HG03469 (cell line): ENCODE data around the gene GNAI2.
A peak's percentile ranks its signal among the peaks of the same experiment; 100 is the strongest.
"Not testable (repeated sequence)": the region's sequence is repeated elsewhere in the genome, so short reads cannot be mapped to it uniquely, and the experiment has no call there.

Experiments used
- ATAC-seq: cut with Tn5 transposase; IDR thresholded peaks from one replicate; pipeline ENCODE4 v1.9.1; 2021; ENCODE audit warnings: mild to moderate bottlenecking, moderate library complexity, moderate number of reproducible peaks; ENCODE audit not compliant: unreplicated experiment

GNAI2 gene

DNA sequence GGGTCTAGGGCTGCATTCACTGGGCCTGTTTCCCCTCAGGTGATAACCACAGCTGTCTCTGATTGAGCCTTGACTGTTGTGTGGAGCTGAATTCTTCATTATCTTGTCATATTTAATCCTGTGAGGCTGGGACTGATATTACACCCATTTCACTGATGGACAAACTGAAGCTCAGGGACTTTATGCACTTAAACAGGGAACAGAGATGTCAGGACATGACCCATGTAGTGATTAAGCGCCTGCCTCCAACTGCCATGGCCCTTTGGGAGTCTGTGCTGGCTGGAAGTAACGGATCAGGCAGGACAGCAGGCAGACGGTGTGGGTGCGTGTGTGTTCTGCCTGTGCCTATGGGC, 7.5 kb downstream of the GNAI2 start:
- ATAC-seq = no peak

DNA sequence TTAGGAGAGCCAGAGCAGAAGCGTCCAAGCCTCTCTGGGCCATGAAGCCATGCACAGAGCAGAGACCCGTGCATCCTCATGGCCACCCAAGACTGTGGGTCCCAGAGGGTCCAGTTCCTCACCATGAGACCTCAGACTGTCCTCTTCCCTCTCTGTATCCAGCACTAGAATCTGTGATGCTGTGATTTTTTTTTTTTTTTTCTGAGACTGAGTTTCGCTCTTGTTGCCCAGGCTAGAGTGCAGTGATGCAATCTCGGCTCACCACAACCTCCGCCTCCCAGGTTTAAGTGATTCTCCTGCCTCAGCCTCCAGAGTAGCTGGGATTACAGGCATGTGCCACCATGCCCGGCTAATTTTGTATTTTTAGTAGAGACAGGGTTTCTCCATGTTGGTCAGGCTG, 8.8 kb downstream of the GNAI2 start:
- not testable (repeated sequence) for ATAC-seq

DNA sequence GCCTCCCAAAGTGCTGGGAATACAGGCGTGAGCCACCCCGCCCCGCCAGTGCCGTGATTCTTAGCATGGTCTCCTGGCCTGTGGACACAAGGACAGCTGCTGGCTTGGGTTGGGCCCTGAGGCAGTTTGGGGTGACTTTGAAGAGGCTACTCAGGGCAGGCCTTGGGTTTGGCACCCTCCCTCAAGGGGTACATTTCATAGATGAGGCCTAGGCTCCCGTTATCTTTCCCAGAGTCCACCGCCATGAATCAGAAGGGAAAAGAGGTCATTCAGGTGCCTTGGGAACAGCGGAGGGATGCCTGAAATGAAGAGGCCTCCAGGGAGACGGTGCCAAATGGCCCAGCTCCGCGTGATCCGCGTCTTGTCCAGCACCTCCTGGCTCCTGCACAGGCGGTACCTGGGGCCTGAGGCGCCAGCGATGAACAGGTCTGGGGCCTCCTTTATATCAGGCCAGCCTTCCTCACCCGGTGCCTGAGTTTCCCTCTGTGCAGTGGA, 9.3 kb downstream of the GNAI2 start:
- ATAC-seq = no peak

DNA sequence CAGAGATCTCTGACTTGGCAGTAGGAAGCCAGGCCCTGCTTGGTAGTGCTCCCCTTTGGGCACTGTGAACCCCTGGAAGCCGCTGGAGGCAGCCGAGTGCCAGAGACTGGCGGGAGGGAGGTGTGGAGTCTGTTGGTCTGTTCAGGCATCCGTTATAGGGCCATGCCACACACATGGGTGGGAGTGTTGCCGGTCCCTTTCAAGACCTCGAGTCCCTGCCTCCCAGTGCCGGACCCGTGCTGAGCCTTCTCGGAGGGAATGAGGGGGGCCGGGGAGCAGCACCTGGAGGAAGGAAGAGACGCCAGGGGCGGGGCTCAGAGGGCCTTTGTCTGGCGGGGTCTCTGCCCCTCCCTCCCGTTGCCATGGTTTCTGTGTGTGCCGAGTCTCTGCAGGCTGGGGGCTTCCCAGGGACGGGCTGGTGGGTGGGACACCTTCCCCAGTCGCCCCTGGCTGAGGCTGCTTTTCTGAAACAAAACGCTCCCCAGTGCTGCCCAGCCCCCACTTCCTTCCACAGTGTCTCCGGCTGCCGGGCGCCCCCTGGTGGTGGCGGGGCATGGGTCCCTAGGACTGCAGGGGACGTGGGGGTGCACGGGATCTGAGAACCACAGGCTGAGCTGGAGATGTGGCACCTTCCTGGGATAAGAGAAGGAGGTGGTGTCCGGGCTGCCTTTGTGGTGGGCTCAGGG, 10.0 kb downstream of the GNAI2 start:
- peak; percentile 24 for ATAC-seq

DNA sequence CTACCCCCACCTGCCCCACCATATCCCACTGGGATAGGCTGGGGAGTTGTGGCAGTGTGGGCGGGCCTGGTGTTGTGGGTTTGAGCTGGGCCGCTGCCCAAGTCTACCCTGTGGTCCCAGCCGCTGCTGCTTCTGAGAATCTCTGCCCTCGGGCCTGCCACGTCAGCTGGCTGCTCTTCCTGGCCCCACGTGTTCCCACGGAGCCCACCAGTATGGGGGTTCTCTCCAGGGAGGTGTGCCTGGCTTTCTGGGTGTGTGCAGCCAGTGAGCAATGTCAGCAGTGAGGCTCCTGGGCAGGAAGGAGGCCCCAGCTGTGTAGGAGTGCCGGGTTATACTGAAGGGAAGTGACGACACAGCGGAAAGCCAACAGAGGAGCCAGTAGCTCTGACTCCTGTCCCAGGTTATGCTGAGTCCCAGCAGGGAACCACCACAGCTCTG, 10.5 kb downstream of the GNAI2 start:
- peak; percentile 50 for ATAC-seq

DNA sequence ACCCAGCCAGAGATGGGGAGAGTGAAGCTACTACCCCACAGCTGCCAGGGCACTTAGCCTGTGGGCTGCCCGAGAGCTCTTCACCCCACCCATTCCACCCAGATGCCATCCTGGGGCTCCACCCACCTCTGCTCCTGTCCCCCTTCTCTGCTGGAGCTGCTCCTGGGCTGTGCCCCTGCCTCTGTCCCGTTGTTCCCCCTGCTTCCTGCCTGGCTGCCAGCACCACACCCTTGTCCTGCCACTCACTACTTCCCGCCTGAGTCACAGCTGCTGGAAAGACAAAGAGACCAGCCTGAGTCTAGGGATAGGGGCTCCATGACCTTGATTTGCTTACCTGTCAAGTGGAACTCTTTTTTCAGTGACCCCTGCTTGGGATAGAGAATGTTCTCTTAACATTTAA, 12.4 kb downstream of the GNAI2 start:
- no peak for ATAC-seq

DNA sequence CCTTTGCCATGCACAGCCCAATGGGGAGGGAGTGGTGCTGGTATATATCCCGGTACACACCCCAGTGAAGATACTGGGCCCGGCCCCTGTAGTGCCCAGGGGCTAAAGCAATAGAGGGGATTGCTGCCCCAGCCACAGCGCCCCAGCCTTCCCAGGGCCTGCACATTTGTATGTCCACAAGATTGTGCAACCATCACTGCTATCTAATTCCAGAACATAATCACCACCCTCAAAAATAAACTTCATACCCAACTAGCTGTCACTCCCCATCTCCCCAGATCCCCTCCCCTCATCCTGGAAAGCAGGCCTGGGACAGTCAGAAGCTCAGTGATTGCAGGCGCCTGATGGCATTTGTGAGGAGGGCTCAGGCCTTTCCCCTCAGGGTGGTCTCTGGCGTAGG, 13.5 kb downstream of the GNAI2 start:
- ATAC-seq = no peak

DNA sequence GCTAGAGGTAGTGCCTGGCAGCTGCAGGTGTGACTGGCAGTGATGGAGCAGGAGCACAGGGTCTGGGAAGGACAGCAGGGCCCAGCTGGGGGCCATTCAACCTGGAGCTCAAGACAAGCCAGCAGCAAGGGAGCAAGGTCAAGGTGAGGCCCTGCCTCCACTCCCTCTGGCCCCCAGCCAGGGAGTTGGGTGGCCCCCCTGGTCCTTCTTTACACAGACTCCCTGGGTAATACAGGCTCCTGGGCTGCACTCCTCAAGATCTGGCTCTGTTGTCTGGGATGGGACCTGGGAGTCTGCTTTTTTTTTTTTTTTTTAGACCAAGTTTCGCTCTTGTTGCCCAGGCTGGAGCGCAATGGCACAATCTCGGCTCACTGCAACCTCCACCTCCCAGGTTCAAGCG, 14.5 kb downstream of the GNAI2 start:
- ATAC-seq = no peak

DNA sequence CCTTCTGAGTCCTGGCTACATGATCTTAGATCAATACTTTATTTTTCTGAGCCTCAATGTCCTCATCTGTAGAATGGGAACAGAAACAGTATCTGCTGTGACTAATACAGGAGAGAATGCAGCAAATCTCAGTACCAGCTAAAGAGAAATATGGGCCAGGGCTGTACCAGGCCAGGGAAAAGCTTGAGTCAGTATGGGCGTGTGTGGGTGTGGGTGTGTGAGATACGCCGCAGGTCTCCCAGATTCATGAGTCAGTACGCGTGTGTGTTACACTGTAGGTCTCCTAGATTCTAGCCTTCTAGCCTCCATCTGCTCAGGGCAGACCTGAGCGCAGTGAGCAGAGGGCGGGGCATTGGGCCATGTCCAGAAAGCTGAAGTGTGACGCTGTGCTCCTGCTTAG, 15.2 kb downstream of the GNAI2 start:
- no peak for ATAC-seq

DNA sequence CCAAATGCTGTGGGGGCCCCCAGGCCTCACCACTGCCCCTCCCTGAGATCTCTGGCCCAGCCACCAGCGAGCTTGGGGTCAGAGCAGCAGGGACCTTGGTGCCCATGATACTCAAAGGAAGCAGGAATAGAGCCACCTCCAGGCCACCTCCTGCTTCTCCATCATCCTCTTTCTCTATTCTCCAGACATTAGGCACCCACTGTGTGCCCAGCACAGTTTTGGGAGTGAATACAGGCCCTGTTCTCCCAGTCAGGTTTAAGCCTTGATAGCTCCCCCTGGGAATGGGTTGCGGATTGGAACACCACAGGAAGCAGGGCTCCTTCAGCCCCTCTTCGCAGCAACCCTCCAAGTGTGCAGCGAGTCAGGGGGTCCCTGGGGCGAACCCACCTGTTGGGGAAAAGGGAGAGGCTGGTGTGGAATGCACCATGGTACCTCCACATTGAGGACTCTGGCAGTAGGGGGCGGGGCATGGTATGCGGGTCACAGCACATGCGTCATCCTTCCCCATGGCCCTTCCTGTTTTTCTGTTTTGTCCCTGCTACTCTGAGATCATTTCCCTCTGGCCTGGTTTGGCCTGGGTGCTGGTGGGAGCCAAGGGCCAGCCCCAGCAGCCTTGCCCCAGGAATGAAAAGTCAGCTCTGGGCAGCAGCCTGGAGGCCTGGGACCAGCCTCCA, 18.7 kb downstream of the GNAI2 start:
- no peak for ATAC-seq

DNA sequence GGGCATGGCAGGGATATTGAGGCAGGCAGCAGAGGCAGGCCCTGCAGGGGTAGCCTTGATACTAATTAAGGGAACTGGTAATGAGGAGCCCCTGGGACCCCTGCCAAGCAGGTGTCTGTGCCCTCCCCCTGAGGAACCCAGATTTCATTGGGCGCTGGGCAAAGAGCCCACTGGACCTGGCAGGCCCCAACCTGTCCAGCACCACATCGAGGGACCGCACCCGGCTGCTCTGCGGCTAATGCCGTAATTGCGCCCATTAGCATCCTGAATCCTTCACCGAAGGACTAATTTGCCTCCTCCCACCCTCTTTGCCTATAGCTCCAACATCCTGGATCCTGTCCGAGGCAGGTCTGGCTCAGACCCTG, 19.2 kb downstream of the GNAI2 start:
- ATAC-seq = no peak

DNA sequence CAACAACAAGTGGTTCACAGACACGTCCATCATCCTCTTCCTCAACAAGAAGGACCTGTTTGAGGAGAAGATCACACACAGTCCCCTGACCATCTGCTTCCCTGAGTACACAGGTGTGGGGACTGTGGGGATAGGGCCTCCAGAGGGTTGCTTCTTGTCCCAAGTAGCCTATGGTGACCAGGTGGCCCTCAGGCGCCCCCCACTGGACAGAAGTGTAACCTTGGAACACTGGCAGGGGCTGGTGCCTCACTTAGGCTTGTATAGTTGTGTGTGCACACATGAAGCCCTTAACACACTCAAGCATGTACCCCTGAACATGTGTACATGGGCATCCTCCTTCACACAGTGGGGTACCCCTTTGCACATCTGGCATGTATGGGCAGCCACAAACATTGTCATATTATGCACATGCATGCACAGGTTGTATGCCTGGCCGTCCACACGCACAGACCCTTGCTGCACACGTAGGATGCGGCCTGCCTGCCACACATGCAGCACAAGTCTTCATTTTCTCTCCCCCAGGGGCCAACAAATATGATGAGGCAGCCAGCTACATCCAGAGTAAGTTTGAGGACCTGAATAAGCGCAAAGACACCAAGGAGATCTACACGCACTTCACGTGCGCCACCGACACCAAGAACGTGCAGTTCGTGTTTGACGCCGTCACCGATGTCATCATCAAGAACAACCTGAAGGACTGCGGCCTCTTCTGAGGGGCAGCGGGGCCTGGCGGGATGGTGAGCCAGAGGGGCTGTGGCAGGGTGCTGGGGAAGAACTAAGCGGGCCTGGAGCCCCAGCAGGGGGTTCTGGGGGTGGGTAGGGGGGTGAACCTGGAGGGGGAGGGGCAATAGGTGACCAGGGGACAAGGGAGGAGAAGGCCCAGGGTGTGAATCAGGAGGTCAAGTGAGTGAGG, 21.2 kb downstream of the GNAI2 start:
- ATAC-seq = no peak

DNA sequence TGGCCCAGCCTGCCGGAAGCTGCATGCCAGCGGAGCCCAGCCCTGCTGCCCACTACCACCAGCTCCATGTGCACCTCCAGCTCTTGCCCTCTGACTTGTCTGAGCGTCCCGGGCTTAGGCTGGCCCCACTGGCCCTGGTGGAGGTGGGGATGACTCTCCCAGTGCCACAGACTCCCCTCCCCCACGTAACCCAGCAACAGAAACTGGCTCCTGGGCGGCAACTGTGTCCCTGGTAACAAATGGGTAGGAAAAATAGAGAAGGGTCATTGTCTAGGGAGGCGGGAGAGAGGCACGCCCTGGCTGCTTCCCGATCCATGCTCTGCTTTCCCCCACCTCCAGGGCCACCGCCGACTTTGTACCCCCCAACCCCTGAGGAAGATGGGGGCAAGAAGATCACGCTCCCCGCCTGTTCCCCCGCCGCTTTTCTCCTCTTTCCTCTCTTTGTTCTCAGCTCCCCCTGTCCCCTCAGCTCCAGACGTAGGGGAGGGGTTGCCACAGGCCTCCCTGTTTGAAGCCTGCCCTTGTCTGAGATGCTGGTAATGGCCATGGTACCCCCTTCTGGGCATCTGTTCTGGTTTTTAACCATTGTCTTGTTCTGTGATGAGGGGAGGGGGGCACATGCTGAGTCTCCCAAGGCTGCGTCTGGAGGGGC, 22.2 kb downstream of the GNAI2 start:
- no peak for ATAC-seq

DNA sequence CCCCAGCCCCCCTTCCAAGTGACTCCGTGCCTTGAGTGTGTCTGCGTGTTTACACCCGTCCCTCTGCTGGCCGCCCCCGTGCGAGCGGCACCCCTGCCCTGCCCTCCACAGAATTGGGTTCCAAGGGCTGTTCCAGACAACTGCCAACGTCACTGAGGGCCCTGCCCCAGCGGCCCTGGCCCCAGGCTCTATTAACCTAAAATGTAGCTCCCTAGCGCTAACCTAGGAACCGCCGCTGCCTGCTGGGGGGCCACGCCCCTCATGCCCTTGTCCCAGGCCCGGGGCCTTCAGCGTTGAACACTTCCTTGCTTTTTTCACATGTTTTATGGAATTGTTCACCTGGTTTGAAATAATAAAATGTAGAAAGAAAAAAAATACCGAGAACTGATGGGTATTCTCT, 23.0 kb downstream of the GNAI2 start:
- ATAC-seq = no peak

DNA sequence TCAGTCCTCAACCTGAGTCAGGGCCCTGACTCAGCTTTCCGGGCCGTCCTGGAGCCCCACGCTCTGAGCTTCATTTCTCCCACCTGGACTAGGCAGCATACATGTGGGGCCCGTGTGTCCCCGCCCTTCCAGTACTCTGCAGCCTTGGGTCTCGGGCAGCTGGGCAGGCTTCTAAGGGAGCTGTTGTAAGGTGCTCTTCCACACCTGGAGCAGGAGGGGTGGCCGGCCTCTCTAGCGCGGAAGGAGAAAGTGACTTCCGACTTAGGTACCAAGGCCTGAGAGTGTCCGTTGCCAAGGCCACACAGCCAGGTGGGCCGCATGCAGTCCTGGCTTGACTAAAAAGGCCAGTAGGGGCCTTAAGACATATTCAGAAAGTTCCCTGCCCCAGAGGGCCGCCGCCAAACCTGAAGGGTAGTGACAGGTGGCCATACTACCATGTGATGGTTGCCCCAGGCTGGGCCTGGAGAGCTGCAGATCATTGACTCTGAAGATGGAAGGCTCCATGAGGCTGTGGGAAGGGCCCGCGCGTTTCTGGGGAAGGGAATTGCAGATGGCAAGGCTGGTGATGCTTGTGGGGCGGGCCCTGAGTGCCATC, 23.5 kb downstream of the GNAI2 start:
- ATAC-seq = no peak

DNA sequence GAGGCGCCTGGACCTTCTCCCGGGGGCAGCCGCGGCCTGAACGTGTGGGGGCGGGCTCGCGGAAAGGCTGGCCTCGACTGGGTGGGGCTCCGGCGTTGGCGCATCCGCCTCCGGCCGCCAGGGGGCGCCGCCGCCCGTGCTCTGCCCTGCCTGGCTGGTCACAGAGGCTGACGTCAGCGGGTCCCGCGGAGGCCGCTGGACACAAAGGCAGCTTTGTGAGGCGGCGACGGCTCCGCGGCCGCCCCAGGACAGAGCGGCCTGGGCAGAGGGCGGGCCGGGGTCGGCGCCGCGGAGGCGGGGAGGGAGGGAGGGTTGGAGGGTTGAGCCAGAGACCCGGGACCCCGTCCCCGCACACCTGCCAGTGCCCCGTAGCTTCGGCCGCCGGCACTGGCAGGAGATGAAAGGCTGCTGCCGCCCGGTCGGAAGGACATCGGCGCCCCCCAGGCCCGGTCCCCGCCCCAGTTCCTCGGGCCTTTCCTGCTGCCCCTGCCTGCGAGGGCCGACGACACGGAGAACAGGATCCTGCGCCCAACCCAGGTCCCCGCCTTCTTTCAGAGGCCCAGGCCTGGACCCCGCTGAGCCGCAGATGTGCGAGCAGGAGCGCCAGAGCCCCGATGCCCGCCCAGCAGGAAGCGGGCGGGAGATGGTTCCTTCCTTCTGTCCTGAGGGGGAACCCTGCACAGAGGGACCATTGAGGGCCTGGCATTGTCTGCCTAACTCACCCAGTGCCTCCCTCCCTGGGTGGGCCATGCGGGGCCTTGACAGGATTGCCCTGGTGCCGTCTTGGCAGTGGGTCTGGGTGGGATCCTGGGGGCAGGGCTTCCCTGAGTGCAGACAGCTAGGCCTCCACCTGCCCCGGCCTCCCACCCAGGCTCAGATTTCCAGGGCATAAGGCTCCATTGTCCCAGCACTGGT, 24.3 kb downstream of the GNAI2 start:
- no peak for ATAC-seq

DNA sequence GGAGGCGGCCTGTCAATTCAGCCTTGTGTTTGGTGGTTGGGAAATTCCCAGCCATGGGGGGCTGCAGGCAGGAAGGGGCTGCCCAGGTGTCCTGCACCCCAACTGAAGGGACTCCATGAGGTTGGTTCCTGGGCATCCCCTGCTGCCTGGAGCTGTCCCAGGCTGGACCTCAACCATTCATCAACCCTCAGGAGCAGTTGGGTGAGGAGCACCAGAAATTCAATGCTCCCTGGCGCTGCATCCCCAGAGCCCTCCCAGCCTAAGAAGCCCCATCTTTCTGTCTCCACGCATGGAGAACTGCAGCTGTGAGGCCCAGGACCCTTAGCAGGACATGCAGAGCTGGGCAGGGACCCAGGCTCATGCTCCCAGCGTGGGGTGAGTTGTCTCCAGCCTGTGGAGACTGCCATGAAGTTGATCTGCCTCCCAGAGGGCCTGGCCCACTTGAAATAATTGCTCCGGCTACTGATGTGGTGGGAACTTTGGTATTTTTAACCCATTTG, 25.0 kb downstream of the GNAI2 start:
- ATAC-seq = no peak

DNA sequence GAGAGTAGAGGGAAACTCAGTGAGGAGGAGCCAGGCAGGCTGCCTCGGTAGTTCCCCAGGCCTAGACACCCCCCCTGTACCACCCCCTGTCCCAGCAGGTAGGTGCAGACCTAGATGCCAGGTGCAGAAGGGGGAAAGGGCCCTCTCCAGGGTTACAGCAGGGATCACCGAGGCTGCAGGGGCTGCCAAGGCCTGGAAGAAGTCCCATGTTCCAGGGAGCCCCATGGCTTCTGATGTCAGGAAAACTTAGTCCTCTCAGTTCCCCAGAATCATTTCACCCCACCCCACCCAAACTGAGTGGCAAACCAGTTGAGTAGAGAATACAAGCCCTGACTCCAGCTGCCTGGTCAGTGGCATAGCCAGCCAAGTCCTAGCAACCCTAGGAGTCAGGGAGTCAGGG, 25.5 kb downstream of the GNAI2 start:
- no peak for ATAC-seq

DNA sequence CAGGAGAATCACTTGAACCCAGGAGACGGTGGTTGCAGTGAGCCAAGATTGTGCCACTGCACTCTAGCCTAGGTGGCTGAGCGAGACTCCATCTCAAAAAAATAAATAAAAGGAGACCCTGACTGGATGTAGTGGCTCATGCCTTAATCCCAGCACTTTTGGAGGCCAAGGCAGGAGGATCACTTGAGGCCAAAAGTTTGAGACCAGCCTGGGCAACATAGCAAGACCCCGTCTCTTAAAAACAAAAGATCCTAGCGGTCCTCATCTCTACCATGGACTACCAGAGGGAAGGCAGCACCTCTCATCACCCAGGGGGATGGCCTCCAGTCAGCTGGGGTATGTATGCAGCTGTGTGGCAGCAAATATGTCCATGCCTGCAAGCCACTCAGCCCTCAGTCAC, 26.2 kb downstream of the GNAI2 start:
- not testable (repeated sequence) for ATAC-seq

DNA sequence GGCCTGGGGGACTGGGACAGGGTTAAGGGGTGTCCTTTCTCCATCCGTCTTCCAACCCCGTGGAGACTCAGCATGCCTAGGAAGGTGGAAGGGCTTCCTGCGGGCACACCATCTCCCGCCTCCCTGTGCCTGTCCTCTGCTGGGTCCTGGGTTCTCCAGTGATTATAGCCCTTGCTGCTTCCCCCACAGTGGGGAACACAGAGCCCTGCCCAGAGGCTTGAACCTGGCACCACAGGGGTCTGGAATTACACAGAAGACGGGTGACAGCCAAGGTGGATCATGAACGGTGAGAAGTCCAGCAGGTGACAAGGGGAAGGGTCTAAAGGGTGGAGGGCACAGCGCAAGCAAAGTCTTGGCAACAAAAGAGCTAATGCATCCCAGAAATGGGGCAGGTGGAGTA, 26.8 kb downstream of the GNAI2 start:
- ATAC-seq = no peak
